Measurements from ENCODE around the gene BLACAT1. TPM values are rescaled to one million over a fixed set of nuclear protein-coding genes. Genes with fewer than 3 reads are reported as not detected.

The BLACAT1 gene
- total RNA-seq, 1 donor from 2014 or later: not detected

GRCh38 chr1:205448540-205449253 is 7.1 kb downstream of the BLACAT1 start:
- peaks cover 26% of the 10 kb centered on the region for H3K27me3 Mint-ChIP-seq (ENCODE audit: low read depth)
- no peaks in the 10 kb centered on the region for H3K4me1 Mint-ChIP-seq (ENCODE audit: low read depth)
- H3K36me3 Mint-ChIP-seq (ENCODE audit: low read depth): no peaks in the 10 kb centered on the region
- intact Hi-C loops (cut with micrococcal nuclease): no loop called here
- H3K4me3 Mint-ChIP-seq (ENCODE audit: low read depth): no peak overlapping the region
- DNase-seq (ENCODE audit: low spot score): no peak
- H3K27ac Mint-ChIP-seq: no peak overlapping the region
- no peaks in the 10 kb centered on the region for H3K9me3 Mint-ChIP-seq

GRCh38 chr1:205447457-205448341 is 8.1 kb downstream of the BLACAT1 start:
- Mint-ChIP-seq H3K36me3 (ENCODE audit: low read depth) (no peaks in the 10 kb centered on the region), H3K4me1 (ENCODE audit: low read depth) (no peaks in the 10 kb centered on the region), H3K4me3 (ENCODE audit: low read depth) (no peak overlapping the region), H3K9me3 (no peaks in the 10 kb centered on the region), H3K27me3 (ENCODE audit: low read depth) (peaks cover 17% of the 10 kb centered on the region), H3K27ac (no peak overlapping the region)
- DNase-seq (ENCODE audit: low spot score): no peak
- intact Hi-C loops (cut with micrococcal nuclease): no loop called here

GRCh38 chr1:205446828-205447227 is 9.0 kb downstream of the BLACAT1 start:
- Mint-ChIP-seq H3K4me1 (ENCODE audit: low read depth) (no peaks in the 10 kb centered on the region), H3K27ac (no peak overlapping the region), H3K9me3 (no peaks in the 10 kb centered on the region), H3K4me3 (ENCODE audit: low read depth) (no peak overlapping the region), H3K27me3 (ENCODE audit: low read depth) (peaks cover 13% of the 10 kb centered on the region), H3K36me3 (ENCODE audit: low read depth) (no peaks in the 10 kb centered on the region)
- intact Hi-C loops (cut with micrococcal nuclease): no loop called here
- no peak for DNase-seq (ENCODE audit: low spot score)

- intact Hi-C loops (cut with micrococcal nuclease): no loop called here
- no peaks in the 10 kb centered on the region for H3K9me3 Mint-ChIP-seq
- no peak for DNase-seq (ENCODE audit: low spot score)
- H3K4me1 Mint-ChIP-seq (ENCODE audit: low read depth): peaks cover 9% of the 10 kb centered on the region
- no peak overlapping the region for H3K27ac Mint-ChIP-seq
- peaks cover 11% of the 10 kb centered on the region for H3K27me3 Mint-ChIP-seq (ENCODE audit: low read depth)
- H3K4me3 Mint-ChIP-seq (ENCODE audit: low read depth): no peak overlapping the region
- H3K36me3 Mint-ChIP-seq (ENCODE audit: low read depth): no peaks in the 10 kb centered on the region
These were observed 10.3 kb downstream of the BLACAT1 start for GRCh38 chr1:205445646-205445935.

GRCh38 chr1:205444931-205445645 is 10.8 kb downstream of the BLACAT1 start:
- no peak overlapping the region for H3K4me3 Mint-ChIP-seq (ENCODE audit: low read depth)
- intact Hi-C loops (cut with micrococcal nuclease): no loop called here
- H3K27me3 Mint-ChIP-seq (ENCODE audit: low read depth): peaks cover 11% of the 10 kb centered on the region
- peaks cover 12% of the 10 kb centered on the region for H3K4me1 Mint-ChIP-seq (ENCODE audit: low read depth)
- no peak for DNase-seq (ENCODE audit: low spot score)
- no peaks in the 10 kb centered on the region for H3K9me3 Mint-ChIP-seq
- no peak overlapping the region for H3K27ac Mint-ChIP-seq
- H3K36me3 Mint-ChIP-seq (ENCODE audit: low read depth): no peaks in the 10 kb centered on the region

- H3K9me3 Mint-ChIP-seq: no peaks in the 10 kb centered on the region
- peaks cover 12% of the 10 kb centered on the region for H3K4me1 Mint-ChIP-seq (ENCODE audit: low read depth)
- no peak for DNase-seq (ENCODE audit: low spot score)
- H3K27ac Mint-ChIP-seq: no peak overlapping the region
- peaks cover 11% of the 10 kb centered on the region for H3K27me3 Mint-ChIP-seq (ENCODE audit: low read depth)
- H3K4me3 Mint-ChIP-seq (ENCODE audit: low read depth): no peak overlapping the region
- intact Hi-C loops (cut with micrococcal nuclease): no loop called here
- no peaks in the 10 kb centered on the region for H3K36me3 Mint-ChIP-seq (ENCODE audit: low read depth)
These were observed 11.4 kb downstream of the BLACAT1 start for GRCh38 chr1:205444300-205444930.

GRCh38 chr1:205443585-205444299 is 12.1 kb downstream of the BLACAT1 start:
- H3K36me3 Mint-ChIP-seq (ENCODE audit: low read depth): no peaks in the 10 kb centered on the region
- intact Hi-C loops (cut with micrococcal nuclease): no loop called here
- DNase-seq (ENCODE audit: low spot score): no peak
- H3K27me3 Mint-ChIP-seq (ENCODE audit: low read depth): peaks cover 11% of the 10 kb centered on the region
- no peak overlapping the region for H3K4me3 Mint-ChIP-seq (ENCODE audit: low read depth)
- peaks cover 12% of the 10 kb centered on the region for H3K4me1 Mint-ChIP-seq (ENCODE audit: low read depth)
- no peaks in the 10 kb centered on the region for H3K9me3 Mint-ChIP-seq
- no peak overlapping the region for H3K27ac Mint-ChIP-seq

- H3K4me3 Mint-ChIP-seq (ENCODE audit: low read depth): no peak overlapping the region
- peaks cover 11% of the 10 kb centered on the region for H3K27me3 Mint-ChIP-seq (ENCODE audit: low read depth)
- no peak overlapping the region for H3K27ac Mint-ChIP-seq
- intact Hi-C loops (cut with micrococcal nuclease): no loop called here
- peaks cover 12% of the 10 kb centered on the region for H3K4me1 Mint-ChIP-seq (ENCODE audit: low read depth)
- H3K36me3 Mint-ChIP-seq (ENCODE audit: low read depth): no peaks in the 10 kb centered on the region
- no peak for DNase-seq (ENCODE audit: low spot score)
- H3K9me3 Mint-ChIP-seq: no peaks in the 10 kb centered on the region
These were observed 13.7 kb downstream of the BLACAT1 start for GRCh38 chr1:205442051-205442725.

GRCh38 chr1:205441716-205442050 is 14.2 kb downstream of the BLACAT1 start:
- Mint-ChIP-seq H3K27ac (peak overlapping the region; percentile 77), H3K36me3 (ENCODE audit: low read depth) (no peaks in the 10 kb centered on the region), H3K4me1 (ENCODE audit: low read depth) (peaks cover 12% of the 10 kb centered on the region), H3K27me3 (ENCODE audit: low read depth) (peaks cover 10% of the 10 kb centered on the region), H3K4me3 (ENCODE audit: low read depth) (peak overlapping the region; percentile 66), H3K9me3 (no peaks in the 10 kb centered on the region)
- DNase-seq (ENCODE audit: low spot score): no peak
- intact Hi-C loops (cut with micrococcal nuclease): no loop called here

GRCh38 chr1:205441318-205441633 is 14.6 kb downstream of the BLACAT1 start:
- peaks cover 12% of the 10 kb centered on the region for H3K4me1 Mint-ChIP-seq (ENCODE audit: low read depth)
- no peak for DNase-seq (ENCODE audit: low spot score)
- intact Hi-C loops (cut with micrococcal nuclease): no loop called here

GRCh38 chr1:205440476-205441317 is 15.1 kb downstream of the BLACAT1 start:
- Mint-ChIP-seq H3K4me3 (ENCODE audit: low read depth) (peak overlapping the region; percentile 66), H3K27me3 (ENCODE audit: low read depth) (peaks cover 17% of the 10 kb centered on the region), H3K9me3 (no peaks in the 10 kb centered on the region), H3K27ac (peak overlapping the region; percentile 77), H3K36me3 (ENCODE audit: low read depth) (no peaks in the 10 kb centered on the region), H3K4me1 (ENCODE audit: low read depth) (peaks cover 12% of the 10 kb centered on the region)
- intact Hi-C loops (cut with micrococcal nuclease): no loop called here
- DNase-seq (ENCODE audit: low spot score): peak; percentile 60

More at GRCh38 chr1:205441318-205441633, 14.6 kb downstream of the BLACAT1 start:
- no peaks in the 10 kb centered on the region for H3K9me3 Mint-ChIP-seq
- H3K27me3 Mint-ChIP-seq (ENCODE audit: low read depth): peaks cover 14% of the 10 kb centered on the region
- H3K36me3 Mint-ChIP-seq (ENCODE audit: low read depth): no peaks in the 10 kb centered on the region
- H3K4me3 Mint-ChIP-seq (ENCODE audit: low read depth): peak overlapping the region; percentile 66
- H3K27ac Mint-ChIP-seq: peak overlapping the region; percentile 77
